Colon (tissue), 2 donors: ENCODE data around the gene CDK19.

Experiments
- FAIRE-seq: peaks from 2 replicates; lab custom pipeline; 2012; peaks lifted over from hg19 to GRCh38; lab: Jason Lieb, UNC
- donor health status: control.
- donor health status: control.

CDK19 gene

DNA sequence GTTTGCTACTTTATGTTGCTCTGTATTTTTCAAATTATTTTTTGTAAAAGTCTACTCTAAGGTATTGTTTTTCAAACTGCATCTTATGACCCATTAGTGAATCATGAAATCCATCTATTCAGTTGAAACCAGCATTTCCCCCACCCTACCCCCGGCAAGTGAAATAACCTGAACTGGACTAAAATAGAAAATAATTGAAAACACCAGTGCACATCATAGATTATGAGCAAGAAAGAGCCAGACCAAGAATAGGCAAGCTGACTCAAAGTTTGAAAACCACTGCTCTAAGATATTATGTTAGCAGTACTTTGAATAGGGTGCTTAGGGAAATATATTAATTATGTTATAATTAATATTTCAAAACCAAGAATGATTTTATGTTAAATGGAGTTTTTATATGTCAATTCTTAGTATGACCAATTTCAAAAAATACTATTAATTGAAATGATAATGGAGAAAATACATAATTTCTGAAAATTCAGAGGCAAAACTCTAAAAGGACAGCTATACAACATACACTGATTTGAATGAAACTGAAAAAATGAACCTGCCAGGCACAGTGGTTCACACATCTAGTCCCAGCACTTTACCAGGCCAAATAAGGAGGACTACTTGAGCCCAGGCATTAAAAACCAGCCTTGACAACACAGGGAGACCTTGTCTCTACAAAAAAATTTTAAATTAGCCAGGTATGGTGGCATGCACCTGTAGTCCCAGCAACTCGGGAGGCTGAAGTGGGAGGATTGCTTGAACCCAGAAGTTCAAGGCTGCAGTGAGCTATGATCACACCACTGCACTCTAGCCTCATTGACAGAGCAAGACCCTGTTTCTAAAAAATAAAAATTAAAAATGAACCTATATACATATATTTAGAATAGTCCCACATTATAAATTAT is 112.0 kb downstream of the CDK19 start:
- FAIRE-seq, result no peak

DNA sequence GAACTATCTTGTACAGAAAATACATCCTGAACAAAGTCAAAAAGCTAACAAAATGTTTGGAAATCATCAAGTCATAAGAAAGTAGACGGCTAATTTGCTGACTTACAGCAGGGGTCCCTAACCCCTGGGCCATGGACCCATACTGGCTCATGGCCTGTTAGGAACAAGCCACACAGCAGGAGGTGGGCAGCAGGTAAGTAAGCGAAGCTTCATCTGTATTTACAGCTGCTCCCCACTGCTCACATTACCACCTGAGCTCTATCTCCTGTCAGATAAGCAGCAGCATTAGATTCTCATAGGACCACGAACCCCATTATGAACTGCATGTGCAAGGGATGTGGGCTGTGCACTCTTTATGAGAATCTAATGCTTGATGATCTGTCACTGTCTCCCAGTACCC is 115.5 kb downstream of the CDK19 start:
- no peak for FAIRE-seq

DNA sequence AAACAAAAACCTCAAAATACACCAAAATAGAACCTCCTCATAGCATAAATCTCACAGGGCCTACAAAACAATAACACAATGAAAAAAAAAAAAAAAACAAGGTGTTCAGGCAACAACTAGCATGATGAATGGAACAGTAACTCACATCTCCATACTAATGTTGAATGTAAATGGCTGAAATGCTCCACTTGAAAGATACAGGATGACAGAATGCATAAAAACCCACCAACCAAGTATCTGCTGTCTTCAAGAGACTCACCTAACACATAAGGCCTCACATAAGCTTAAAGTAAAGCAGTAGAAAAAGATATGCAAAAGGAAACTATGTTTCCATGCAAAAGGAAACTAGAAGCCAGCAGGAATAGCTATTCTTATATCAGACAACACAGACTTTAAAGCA is 121.3 kb downstream of the CDK19 start:
- no peak for FAIRE-seq

DNA sequence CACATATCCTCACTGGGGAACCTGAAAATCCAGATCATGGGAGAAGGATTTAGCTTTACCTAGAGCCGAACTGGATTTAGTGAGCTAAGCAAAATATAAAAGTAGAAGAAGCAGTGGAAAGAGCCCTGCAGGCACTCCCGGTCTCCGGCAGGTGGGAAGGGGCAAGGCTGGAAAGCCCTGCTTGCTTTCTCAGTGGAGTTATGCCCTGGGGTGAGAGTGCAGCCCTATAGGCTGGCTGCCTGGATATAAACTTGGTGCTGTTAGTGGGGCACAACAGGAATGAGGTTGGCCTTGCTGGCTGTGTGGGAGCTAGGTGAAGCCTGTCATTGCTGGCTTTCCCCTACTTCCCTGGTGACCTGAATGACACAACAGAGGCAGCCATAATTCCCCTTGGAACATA is 122.0 kb downstream of the CDK19 start:
- no peak for FAIRE-seq

DNA sequence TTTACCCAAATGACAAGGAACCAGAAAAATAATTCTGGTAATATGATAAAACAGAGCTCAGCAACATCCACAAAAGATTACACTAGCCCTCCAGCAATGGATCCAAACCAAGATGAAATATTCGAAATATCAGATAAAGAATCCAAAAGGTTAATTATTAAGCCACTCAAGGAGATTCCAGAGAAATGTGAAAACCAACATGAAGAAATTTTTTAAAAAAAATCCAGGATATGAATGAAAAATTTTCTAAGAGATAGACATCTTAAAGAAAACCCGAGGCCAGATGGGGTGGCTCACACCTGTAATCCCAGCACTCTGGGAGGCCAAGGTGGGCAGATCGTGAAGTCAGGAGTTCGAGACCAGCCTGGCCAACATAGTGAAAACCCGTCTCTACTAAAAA is 124.4 kb downstream of the CDK19 start:
- FAIRE-seq, result no peak

DNA sequence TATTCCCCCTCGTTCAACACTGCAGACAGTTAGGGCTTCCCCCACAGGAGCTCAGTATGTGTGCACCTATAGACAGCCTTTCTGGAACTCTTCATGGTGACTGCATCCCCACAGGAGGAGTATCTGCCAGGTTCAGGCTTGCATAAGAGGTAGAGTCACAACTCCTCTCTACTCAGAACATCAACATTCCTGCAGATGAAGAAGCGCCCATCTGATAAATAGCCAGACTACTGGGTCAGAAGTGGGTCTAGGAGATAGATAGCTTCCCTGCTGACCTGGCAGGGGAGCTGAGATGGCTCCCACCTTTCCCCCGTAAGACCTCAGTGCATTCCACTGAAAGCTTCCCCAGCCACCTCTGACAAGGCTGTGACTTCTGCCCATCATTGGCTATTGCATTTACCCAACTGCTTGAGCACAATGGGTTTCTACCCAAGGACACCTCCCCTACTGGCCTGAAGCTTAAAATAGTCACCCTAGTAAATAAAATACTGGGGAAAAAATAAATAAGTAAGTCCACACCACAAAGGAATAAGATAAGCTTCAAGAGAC is 125.1 kb downstream of the CDK19 start:
- FAIRE-seq, result no peak

DNA sequence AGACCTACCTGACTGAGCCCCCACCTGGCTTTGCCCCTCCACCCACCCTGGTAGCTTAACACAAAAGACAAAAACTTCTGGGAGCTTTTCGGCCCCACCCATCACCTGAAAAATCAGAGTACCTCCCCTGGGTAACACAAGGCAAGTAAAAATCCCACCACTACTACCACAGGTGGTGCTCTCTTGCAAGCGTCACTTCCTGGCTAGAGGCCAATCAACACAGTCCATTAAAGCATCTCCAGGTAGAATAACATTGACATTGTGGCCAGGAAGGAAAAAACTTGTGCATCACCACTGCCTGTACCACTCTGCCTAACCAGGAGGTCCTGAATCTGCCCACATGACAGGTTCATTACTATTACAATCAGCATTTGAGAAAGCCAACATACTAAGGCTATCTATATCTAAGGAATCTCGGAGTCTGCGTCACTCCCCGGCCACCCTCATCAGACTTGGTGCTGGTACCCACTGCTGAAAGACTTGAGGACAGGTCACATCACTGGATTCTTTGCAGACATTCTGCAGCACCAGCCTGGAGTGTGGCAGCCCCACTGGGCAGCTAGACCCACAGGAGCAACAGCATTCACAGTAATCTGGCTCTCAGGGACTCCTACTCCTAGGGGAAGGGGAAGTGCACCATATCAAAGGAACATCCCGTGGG is 125.9 kb downstream of the CDK19 start:
- no peak for FAIRE-seq

DNA sequence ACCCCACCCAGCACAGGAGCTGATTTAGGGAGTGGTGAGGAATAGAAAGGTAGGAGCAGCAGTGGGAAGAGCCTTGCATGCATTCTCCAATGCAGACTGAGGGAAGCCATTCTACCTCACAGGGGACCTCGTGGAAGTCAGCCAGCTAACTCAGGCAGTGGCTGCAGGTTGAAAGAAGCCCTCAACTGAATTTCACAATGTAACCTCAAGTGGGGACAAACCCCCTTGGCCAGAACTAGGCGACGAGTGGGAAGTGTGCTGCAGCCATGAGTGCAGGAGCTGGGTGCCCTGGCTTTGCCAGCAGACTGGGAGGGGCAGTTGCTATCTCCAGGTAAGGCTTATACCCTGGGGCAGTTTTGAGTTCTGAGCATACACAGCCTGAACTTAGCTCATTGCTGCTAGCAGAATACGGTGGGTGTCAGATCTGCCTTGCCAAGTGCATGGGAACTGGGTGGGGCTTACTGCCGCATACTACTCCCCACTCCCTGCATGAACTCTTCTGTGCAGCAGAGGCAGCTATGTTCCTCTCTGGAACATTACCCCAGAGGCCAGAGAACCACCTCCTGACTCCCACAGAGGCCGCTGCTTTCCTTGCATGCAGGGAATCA is 126.5 kb downstream of the CDK19 start:
- no peak for FAIRE-seq

- no peak for FAIRE-seq
These were observed 127.9 kb downstream of the CDK19 start for GRCh38 chr6:110687326-110687725.

DNA sequence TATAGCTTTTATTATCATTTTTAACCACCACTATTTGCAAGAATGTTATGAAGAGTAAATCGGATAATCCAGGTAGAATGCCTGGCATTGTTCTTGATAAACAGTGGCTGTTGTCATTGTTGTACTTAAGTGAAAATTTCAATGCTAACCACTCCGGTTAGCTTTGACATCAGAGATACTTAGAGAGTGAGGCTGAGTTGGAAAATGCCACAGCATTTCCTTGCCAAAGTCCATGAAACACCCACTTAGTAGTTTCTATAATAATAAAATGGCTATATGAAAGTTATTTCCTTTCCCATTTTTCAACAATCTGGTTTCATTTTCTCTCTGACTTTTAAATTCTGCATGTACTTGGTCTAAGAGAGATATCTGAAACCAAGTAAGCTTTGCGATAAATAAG is 132.0 kb downstream of the CDK19 start:
- no peak for FAIRE-seq

GRCh38 chr6:110682460-110682853 is 132.8 kb downstream of the CDK19 start:
- peak; percentile 72 for FAIRE-seq

GRCh38 chr6:110681543-110682459 is 133.5 kb downstream of the CDK19 start:
- FAIRE-seq, result no peak

DNA sequence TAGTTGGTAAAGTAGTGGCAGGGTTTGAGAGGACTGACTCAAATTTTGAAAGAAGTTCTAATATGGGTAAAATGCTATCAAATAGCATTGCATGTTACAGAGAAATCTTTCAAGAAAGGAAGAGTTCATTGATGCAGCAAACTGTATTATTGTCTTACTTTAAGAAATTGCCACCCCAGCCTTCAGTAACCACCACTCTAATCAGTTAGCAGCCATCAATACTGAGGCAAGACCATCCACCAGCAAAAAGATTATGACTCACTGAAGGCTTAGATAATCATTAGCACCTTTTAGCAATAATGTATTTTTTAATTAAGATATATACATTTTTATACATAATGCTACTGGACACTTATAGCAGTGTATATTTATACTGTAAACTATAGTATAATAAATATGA is 138.9 kb downstream of the CDK19 start:
- no peak for FAIRE-seq

DNA sequence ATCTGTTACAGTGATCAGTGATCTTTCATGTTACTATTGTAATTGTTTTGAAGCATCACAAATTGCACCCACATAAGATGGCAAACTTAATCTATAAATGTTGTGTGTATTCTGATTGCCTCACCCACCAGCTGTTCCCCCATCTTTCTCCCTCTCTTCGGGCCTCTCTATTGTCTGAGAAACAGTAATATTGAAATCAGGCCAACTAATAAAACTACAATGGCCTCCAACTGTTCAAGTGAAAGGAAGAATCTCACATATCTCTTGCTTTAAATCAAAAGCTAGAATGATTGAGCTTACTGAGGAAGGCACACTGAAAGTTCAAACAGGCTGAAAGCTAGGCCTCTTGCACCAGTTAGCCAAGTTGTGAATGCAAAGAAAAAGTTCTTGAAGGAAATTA is 141.2 kb downstream of the CDK19 start:
- no peak for FAIRE-seq

DNA sequence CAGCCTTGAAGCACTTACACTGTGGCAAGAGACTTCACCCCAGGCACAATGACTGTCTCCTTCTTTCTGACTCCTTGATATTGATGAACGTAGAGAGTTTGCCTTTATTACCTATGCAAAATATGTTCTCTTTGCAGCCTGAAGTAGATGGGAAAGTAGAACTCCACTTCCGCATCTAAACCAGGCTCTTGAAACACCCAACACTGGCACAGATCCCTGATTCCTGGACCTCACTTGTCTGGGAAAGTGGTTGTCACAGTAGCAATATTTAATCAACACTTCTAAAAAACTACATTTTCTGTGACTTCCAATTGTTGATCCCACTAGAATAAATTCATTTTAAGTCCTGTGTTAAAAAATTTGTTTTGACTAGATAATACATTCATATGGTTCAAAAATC is 143.1 kb downstream of the CDK19 start:
- no peak for FAIRE-seq

DNA sequence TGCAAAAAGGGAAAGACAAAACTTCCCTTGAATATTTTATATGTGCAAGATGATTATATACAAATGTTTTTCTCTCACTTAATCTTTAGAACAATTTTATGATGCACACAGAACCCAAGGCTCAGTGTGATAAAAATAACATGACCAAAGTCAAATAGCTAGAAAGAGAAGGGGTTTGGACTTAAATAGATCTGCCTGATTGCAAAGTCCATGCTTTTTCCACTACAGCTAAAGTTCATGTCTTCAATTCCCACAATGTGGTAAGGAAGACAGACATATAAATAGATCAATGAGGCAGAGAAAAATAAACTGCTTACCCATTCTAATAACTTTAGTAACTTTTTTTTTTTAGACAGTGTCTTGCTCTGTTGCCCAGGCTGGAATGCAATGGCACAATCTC is 143.8 kb downstream of the CDK19 start:
- FAIRE-seq, result no peak

DNA sequence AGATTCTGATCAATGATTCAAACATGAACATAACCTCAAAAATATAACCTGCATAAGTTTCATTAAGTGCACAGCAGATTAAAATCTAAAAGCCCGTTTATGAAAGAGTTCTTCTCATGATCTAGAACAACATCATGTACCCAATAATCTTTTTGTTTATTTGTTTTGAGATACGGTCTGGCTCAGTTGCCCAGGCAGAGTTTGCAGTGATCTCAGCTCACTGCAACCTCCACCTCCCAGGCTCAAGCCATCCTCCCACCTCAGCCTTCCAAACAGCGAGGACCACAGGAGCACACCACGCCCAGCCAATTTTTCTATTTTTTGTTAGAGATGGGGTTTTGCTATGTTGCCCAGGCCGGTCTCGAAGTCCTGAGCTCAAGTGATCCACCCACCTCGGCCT is 149.7 kb downstream of the CDK19 start:
- FAIRE-seq, result no peak

GRCh38 chr6:110664933-110665332 is 150.3 kb downstream of the CDK19 start:
- FAIRE-seq, result peak; percentile 76

DNA sequence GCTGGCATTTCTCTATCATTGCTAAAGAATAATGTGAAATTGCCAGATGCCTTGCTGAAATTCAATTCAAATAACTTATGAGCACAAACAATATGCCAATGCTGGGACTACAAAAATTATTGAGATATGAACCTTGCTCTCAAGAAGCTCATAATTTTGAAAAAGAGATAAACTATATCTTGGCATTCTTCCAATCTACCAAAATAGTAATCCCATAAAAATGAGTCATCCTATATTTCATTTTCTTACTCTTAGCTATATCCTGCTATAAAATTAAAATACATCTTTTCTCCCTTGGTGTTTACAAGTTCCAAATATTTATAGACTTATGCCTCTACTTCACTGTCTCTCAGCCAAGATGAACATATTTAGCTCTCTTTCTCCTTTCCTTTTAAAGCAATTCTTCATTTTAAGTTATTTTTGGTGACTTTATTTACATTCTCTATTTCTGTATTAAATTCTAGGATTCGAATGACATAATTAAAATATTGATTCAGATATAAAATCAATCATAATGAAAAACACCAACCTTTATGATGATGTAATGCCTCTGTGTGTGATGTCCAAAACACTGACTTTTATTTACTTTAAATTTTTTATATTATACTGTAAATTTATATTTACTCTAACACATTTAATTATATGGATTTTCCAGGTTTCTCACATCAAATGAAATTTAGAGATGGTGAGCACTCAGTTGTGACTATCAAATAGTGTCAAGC is 152.6 kb downstream of the CDK19 start:
- peak; percentile 69 for FAIRE-seq

GRCh38 chr6:110661414-110661813 is 153.9 kb downstream of the CDK19 start:
- FAIRE-seq, result no peak

DNA sequence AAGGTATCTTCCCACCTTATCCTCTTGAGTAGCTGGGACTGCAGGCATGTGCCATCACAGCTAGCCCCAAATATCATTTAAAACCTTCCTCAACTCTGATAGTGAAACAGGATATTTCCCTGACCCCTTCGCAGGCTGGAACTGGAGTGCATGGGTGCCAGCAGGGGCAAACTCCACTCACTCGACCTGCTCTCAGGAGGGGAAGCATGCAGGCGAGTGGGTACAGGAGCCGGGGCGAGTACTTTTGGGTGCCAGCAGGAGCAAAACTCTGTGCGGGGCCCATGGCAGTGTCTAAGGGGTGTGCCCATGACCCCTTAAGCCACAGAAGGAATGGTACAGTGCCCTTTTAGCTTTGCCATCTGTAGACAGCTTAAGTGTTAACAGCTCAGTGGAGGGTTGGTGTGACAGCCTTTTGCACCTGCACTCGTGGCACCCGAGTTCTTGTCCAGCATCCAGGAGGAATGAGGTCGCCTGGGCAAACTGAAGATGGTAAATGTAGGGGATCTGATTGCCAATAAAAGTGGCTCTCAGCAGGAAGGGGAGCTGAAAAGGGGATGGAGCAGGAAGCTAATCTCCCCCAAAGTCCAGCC is 155.1 kb downstream of the CDK19 start:
- FAIRE-seq, result no peak
